ENCODE measurements around the gene TMEM132D. TPM values are rescaled to one million over a fixed set of nuclear protein-coding genes. Genes with fewer than 3 reads are reported as not detected.
A peak's percentile ranks its signal among the peaks of the same experiment; 100 is the strongest.

The TMEM132D gene
- total and polyA plus RNA-seq, 2 of the 8 experiments (the other 6 are each of a cell fraction or from before 2014, with no cell fraction given): 3.5 to 10.1 TPM

GRCh38 chr12:129534966-129535750 is 368.7 kb downstream of the TMEM132D start:
- CTCF ChIA-PET (ENCODE audit: partially characterized antibody): no interaction called here
- no peak for FAIRE-seq
- Histone ChIP-seq H2BK5ac (ENCODE audit: low read depth, low read length) (no peak overlapping the region), H3K4me2 (ENCODE audit: insufficient read depth in 1 of 2, low read depth in 2 of 2, low read length in 2 of 2) (no peak overlapping the region), H3K23me2 (ENCODE audit: low read depth, low read length) (peaks cover 2% of the 10 kb centered on the region; the same call in 1 of the 2 replicates), H3K36me3 (ENCODE audit: control insufficient read depth in 2 of 4, insufficient read depth in 4 of 4, low read length in 3 of 4) (no peaks in the 10 kb centered on the region), H3K9ac (replicated peaks in 1 of 4; ENCODE audit: extremely low read depth in 1 of 4, low read depth in 3 of 4, low read length in 3 of 4) (no peak overlapping the region), H3K79me1 (ENCODE audit: low read depth, low read length) (no peaks in the 10 kb centered on the region; the same call in 1 of the 2 replicates), H3K27me3 (replicated peaks in 1 of 4; ENCODE audit: control insufficient read depth in 3 of 4, extremely low read depth in 1 of 4, insufficient read depth in 3 of 4, low read length in 3 of 4) (no peaks in the 10 kb centered on the region), H2BK12ac (ENCODE audit: low read depth, low read length) (0 out of 2 replicates have a peak overlapping the region, but pooled peaks have one; percentile 13), H4K8ac (ENCODE audit: extremely low read depth, insufficient read depth, low read length) (no peak overlapping the region), H3K56ac (replicated peaks; ENCODE audit: insufficient read length, low read depth, low read length) (no peak overlapping the region), H4K91ac (replicated peaks; ENCODE audit: insufficient read length, low read length) (no peak overlapping the region), H3K9me3 (ENCODE audit: insufficient read depth in 2 of 2, low read depth in 1 of 2, low read length in 1 of 2) (no peaks in the 10 kb centered on the region), H3K4me3 (ENCODE audit: extremely low read depth in 1 of 4, insufficient read depth in 2 of 4, low read depth in 3 of 4, low read length in 4 of 4) (no peak overlapping the region), H4K5ac (ENCODE audit: insufficient read length, low read depth, low read length) (no peak overlapping the region), H3K4ac (replicated peaks; ENCODE audit: insufficient read length, low read depth, low read length) (no peak overlapping the region), H3K27ac (ENCODE audit: low read depth, low read length) (no peak overlapping the region), H2AFZ (ENCODE audit: low read length) (no peak overlapping the region), H2BK20ac (ENCODE audit: low read length) (no peak overlapping the region), H3K23ac (ENCODE audit: insufficient read length) (no peak overlapping the region), H2AK5ac (ENCODE audit: low read depth, low read length) (no peak overlapping the region), H2BK15ac (ENCODE audit: low read length) (no peak overlapping the region), H4K20me1 (replicated peaks in 1 of 2; ENCODE audit: control insufficient read depth in 1 of 2, insufficient read depth in 2 of 2, low read length in 2 of 2) (no peaks in the 10 kb centered on the region), H3K79me2 (ENCODE audit: control insufficient read depth in 1 of 2, insufficient read depth in 2 of 2, low read length in 2 of 2) (no peaks in the 10 kb centered on the region), H3K18ac (ENCODE audit: extremely low read depth, low read length) (no peak overlapping the region), H2BK120ac (replicated peaks; ENCODE audit: low read depth, low read length) (no peak overlapping the region), H3K14ac (ENCODE audit: insufficient read length) (no peak overlapping the region), H3K4me1 (replicated peaks in 1 of 4; ENCODE audit: control insufficient read depth in 3 of 4, insufficient read depth in 4 of 4, low read length in 3 of 4) (peaks cover 4 to 20% (median 14%) of the 10 kb centered on the region in 4 experiments)
- TF ChIP-seq SP1 (IDR thresholded peaks at IDR 0.05; ENCODE audit: low read depth, low read length) (no peak), TBP (IDR thresholded peaks at IDR 0.05; ENCODE audit: low read depth, low read length) (no peak)
- no peak for DNase-seq (ENCODE audit: low read depth in 1 of 2, low spot score in 2 of 2)
- POLR2A ChIA-PET (ENCODE audit: partially characterized antibody): no interaction called here
- 94% methylated on average over 3 of the region's 3 CpGs; no CpG with 5 or more reads in 1 of the 2 experiments for WGBS, 2 experiments (ENCODE audit: extremely low coverage in 1 of 2, insufficient coverage in 1 of 2, insufficient read length in 1 of 2, insufficient replicate concordance in 2 of 2, low coverage in 1 of 2, low lambda C conversion rate in 2 of 2, missing lambda C conversion rate in 1 of 2)

Measured in H1 (cell line).